ENCODE data around the gene TSACC. TPM values are rescaled to one million over a fixed set of nuclear protein-coding genes. Genes with fewer than 3 reads are reported as not detected.

TSACC gene
- total RNA-seq, 4 donors from 2014 or later = not detected

- Histone ChIP-seq H3K27me3 (peaks cover 0 to 65% (median 22%) of the 10 kb centered on the region in 4 donors), H3K36me3 (no peaks in the 10 kb centered on the region), H3K27ac (replicated peaks in 1 of 4) (no peak overlapping the region), H3K4me3 (no peak overlapping the region), H3K9me3 (no peaks in the 10 kb centered on the region), H3K4me1 (peaks cover 0 to 16% (median 11%) of the 10 kb centered on the region in 4 donors)
- 98% methylated on average over 7 of the region's 8 CpGs for WGBS
- intact Hi-C loops (cut with DNase I) = loop anchor here (5.0 kb wide), 1 partner anchor 230 kb away; the partner anchor contains the start of gene HAPLN2
- DNase-seq (ENCODE audit: extremely low spot score) = no peak
- TF ChIP-seq POLR2AphosphoS5 (IDR thresholded peaks at IDR 0.05) (no peak), EP300 (IDR thresholded peaks at IDR 0.05) (no peak), POLR2A (IDR thresholded peaks at IDR 0.05; ENCODE audit: low read depth) (no peak)
Measured at GRCh38 chr1:156386949-156387869, 48.9 kb downstream of the TSACC start.

- 52% methylated on average over 15 of the region's 15 CpGs for WGBS
- Histone ChIP-seq H3K27ac (replicated peaks in 1 of 4) (no peak overlapping the region), H3K36me3 (no peaks in the 10 kb centered on the region), H3K4me1 (peaks cover 0 to 16% (median 11%) of the 10 kb centered on the region in 4 donors), H3K4me3 (peak overlapping the region in 2 of 4 donors; percentile 26 to 27), H3K9me3 (no peaks in the 10 kb centered on the region), H3K27me3 (peaks cover 0 to 70% (median 22%) of the 10 kb centered on the region in 4 donors)
- intact Hi-C loops (cut with DNase I) = loop anchor here (5.0 kb wide), 1 partner anchor 229 kb away; the partner anchor contains the start of gene HAPLN2
- DNase-seq (ENCODE audit: extremely low spot score) = no peak
- TF ChIP-seq POLR2A (IDR thresholded peaks at IDR 0.05; ENCODE audit: low read depth) = no peak
Measured at GRCh38 chr1:156387870-156388173, 49.5 kb downstream of the TSACC start.

GRCh38 chr1:156388174-156389137 lies 50.1 kb downstream of the TSACC start:
- H3K4me3 ChIP-seq = peak overlapping the region; percentile 25 to 32 (median 26)
- H3K27me3 ChIP-seq = peaks cover 0 to 76% (median 22%) of the 10 kb centered on the region in 4 donors
- TF ChIP-seq EP300 (IDR thresholded peaks at IDR 0.05) (no peak), CTCF (IDR thresholded peaks at IDR 0.05) (no peak), POLR2A (IDR thresholded peaks at IDR 0.05; ENCODE audit: low read depth) (no peak), POLR2AphosphoS5 (IDR thresholded peaks at IDR 0.05) (no peak)

GRCh38 chr1:156389311-156389710 lies 51.0 kb downstream of the TSACC start:
- Histone ChIP-seq H3K27me3 (peaks cover 0 to 76% (median 22%) of the 10 kb centered on the region in 4 donors), H3K4me3 (no peak overlapping the region), H3K9me3 (no peaks in the 10 kb centered on the region), H3K4me1 (peaks cover 0 to 16% (median 11%) of the 10 kb centered on the region in 4 donors), H3K36me3 (no peaks in the 10 kb centered on the region), H3K27ac (replicated peaks in 1 of 4) (no peak overlapping the region)
- DNase-seq (ENCODE audit: extremely low spot score) = no peak
- TF ChIP-seq POLR2A (IDR thresholded peaks at IDR 0.05; ENCODE audit: low read depth) = no peak
- TF ChIP-seq POLR2AphosphoS5 (IDR thresholded peaks at IDR 0.05) = no peak
- TF ChIP-seq CTCF (IDR thresholded peaks at IDR 0.05) = no peak
- TF ChIP-seq EP300 (IDR thresholded peaks at IDR 0.05) = no peak
- intact Hi-C loops (cut with DNase I) = loop anchor here (5.0 kb wide), 1 partner anchor 228 kb away; the partner anchor contains the start of gene HAPLN2
- 93% methylated on average over 6 of the region's 8 CpGs for WGBS

More at GRCh38 chr1:156388174-156389137, 50.1 kb downstream of the TSACC start:
- 40% methylated on average over 14 of the region's 73 CpGs for WGBS
- Histone ChIP-seq H3K27ac (replicated peaks in 1 of 4) (no peak overlapping the region), H3K9me3 (no peaks in the 10 kb centered on the region), H3K4me1 (peaks cover 0 to 16% (median 11%) of the 10 kb centered on the region in 4 donors), H3K36me3 (no peaks in the 10 kb centered on the region)
- no peak for DNase-seq (ENCODE audit: extremely low spot score)
- intact Hi-C loops (cut with DNase I) = loop anchor here (5.0 kb wide), 1 partner anchor 229 kb away; the partner anchor contains the start of gene HAPLN2

GRCh38 chr1:156390469-156391365 lies 52.4 kb downstream of the TSACC start:
- Histone ChIP-seq H3K27ac (replicated peaks in 1 of 4) (no peak overlapping the region), H3K9me3 (no peaks in the 10 kb centered on the region), H3K36me3 (no peaks in the 10 kb centered on the region), H3K27me3 (peaks cover 0 to 76% (median 22%) of the 10 kb centered on the region in 4 donors), H3K4me3 (no peak overlapping the region), H3K4me1 (peaks cover 0 to 13% (median 11%) of the 10 kb centered on the region in 4 donors)
- no peak for DNase-seq (ENCODE audit: extremely low spot score)
- TF ChIP-seq POLR2AphosphoS5 (IDR thresholded peaks at IDR 0.05) (no peak), EP300 (IDR thresholded peaks at IDR 0.05) (no peak), POLR2A (IDR thresholded peaks at IDR 0.05; ENCODE audit: low read depth) (no peak), CTCF (IDR thresholded peaks at IDR 0.05) (no peak)
- WGBS = 80% methylated on average over 18 of the region's 20 CpGs
- intact Hi-C loops (cut with DNase I) = no loop called here

Measured in esophagus muscularis mucosa (tissue), 4 donors.